T-helper 17 cell (primary cell): ENCODE data around the gene UBE2R2. TPM values are rescaled to one million over a fixed set of nuclear protein-coding genes. Genes with fewer than 3 reads are reported as not detected.

Source experiments
- ATAC-seq: fragments of 150-1000 bp; cut with Tn5 transposase; 2 replicates; pipeline ENCODE4 v1.10.0; 2021; ENCODE audit warnings: mild to moderate bottlenecking, moderate library complexity
- DNase-seq, 3 donors: peaks; one replicate each; pipeline versions ENCODE4 v3.0.0 to v3.0.0-alpha.2; 2020 to 2021
- H3K9me3 ChIP-seq: one replicate; pipeline ENCODE4 v1.7.0; 2013; ENCODE audit warnings: low read length, mild to moderate bottlenecking; ENCODE audit not compliant: control insufficient read depth, poor library complexity, severe bottlenecking
- H3K27ac Mint-ChIP-seq: one replicate; pipeline ENCODE4 v1.8.0; 2022; ENCODE audit warnings: mild to moderate bottlenecking, moderate library complexity, mixed read lengths
- H3K27me3 Mint-ChIP-seq: one replicate; pipeline ENCODE4 v1.8.0; 2022; ENCODE audit warnings: mixed read lengths
- H3K36me3 Mint-ChIP-seq: one replicate; pipeline ENCODE4 v1.8.0; 2022; ENCODE audit warnings: low read depth, mixed read lengths
- H3K4me1 Mint-ChIP-seq: one replicate; pipeline ENCODE4 v1.8.0; 2022; ENCODE audit warnings: mild to moderate bottlenecking, mixed read lengths
- H3K4me3 Mint-ChIP-seq: one replicate; pipeline ENCODE4 v1.8.0; 2022; ENCODE audit warnings: mild to moderate bottlenecking, moderate library complexity, mixed read lengths
- total RNA-seq, 4 donors: library from RNA in 2 of 4; stranded (reverse) in 2 of 4; gene quantifications; one replicate each; pipeline ENCODE4 v1.2.3 and lab custom pipeline; 2022 to 2026

The UBE2R2 gene
- total RNA-seq, 2 donors from 2014 or later: 26.2 to 27.4 TPM

DNA sequence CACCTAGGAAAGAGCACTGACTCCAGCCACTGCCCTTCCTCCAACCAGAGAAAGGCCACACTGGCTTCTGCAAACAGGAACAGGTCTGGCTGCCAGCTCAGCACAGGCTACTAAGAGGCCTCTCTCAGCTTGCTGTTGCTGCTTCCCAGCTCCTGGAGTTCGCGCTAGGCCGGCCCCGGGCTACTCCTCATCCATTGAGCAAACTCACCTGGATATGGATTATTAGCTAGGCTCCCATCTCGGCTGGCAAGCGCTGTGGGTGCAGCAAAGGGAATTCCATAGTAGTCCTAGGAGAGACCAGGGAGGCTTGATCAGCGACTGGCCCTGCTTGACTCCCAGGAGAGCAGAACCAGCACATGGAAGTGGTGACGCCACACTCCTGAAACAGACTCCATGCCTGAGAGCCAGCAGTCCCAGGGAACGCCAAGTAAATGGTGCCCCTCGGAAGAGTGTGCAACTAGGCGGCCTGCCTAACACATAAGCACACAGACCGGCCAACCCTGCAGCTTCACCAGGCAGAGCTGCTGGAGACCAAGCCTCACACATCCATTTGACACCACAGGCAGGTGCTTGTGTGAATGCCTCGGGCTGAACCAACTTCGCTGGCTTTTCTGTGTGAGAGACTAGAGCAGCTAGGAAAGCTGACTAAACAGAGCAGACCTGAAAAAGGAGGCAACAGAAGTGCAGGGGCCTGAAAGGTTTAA, 107.2 kb downstream of the UBE2R2 start:
- no peaks in the 10 kb centered on the region for H3K9me3 ChIP-seq
- Mint-ChIP-seq H3K27me3 (no peaks in the 10 kb centered on the region), H3K4me3 (no peak overlapping the region), H3K27ac (no peak overlapping the region), H3K4me1 (peaks cover 4% of the 10 kb centered on the region), H3K36me3 (peaks cover 2% of the 10 kb centered on the region)
- ATAC-seq (no peak), DNase-seq (no peak)

DNA sequence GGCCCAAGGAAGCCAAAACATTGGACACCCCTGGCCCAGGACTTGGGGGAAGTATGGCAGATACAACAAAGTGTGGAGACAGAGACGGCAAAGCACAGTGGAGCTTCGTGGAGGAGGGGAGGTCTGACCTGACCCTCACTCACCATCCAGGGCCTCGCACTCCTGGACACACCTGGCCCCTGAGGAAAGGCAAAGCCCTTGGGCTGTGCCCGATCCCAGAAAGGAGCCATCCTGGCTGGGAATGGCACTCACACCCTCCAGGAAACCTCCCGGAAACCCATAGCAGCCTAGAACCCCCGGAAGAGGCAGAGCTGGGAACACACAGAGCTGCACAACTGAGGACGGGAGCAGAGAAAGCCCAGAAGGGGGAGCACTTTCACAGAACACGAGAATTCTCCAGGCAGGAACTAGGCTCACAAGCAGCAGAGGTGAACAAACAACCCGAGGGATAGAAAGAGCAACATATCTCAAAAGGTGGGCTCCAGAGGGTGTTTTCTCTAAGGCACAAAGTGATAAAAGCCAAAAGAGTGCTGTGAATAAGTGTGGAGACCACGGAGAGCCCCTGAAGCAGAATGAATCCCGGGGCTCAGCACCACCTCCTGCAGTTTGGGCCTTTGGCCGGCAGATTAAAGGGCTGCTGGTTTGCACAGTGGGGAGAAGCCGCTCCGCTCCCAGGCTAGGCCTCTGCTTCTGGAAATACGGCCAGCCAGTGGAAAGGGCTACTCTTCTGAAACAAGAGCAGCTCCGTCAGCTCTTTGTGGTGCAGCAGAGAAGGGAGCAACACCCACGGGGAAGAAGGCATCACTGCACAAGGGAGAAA, 108.2 kb downstream of the UBE2R2 start:
- H3K9me3 ChIP-seq: no peaks in the 10 kb centered on the region
- Mint-ChIP-seq H3K4me3 (no peak overlapping the region), H3K27me3 (no peaks in the 10 kb centered on the region), H3K4me1 (peaks cover 2% of the 10 kb centered on the region), H3K36me3 (peaks cover 2% of the 10 kb centered on the region), H3K27ac (peak overlapping the region; percentile 87)
- ATAC-seq: peak; percentile 36
- DNase-seq: no peak

DNA sequence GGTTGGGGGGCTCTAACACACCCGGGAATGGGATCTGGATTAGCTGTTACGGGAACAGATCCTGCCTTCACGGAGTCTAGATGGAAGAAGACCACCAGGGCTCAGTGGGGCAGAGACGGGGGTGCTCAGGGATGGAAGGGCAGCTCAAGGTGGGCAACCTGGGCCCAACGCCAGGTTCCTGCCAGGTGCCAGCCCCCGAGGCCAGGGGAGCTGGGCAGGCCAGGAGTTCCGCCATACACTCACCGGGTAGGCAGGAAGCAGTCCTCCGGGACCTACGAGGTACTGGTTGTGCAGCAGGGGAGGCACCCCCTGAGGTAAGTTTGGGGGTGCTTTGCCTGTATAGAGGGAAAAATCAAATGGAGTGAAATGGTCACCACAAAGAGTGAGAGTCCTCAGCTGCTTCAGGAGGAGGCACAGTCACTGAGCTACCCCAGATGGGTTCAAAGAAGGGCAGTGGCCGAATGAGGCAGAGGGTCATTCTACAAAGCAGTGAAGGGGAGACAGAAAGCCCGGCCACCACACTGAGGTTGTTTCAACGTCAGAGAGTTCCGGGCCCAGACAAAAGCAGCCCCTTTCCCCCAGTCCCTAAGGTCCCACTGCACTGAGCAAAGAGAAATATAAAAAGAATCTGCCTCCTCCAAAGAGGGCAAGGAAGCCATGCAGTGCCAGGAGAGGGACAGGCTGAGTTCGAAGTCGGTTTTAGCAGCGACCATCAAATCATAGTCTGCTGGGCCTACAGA, 110.0 kb downstream of the UBE2R2 start:
- H3K36me3 Mint-ChIP-seq: peaks cover 5% of the 10 kb centered on the region
- no peak overlapping the region for H3K27ac Mint-ChIP-seq
- H3K4me1 Mint-ChIP-seq: peaks cover 2% of the 10 kb centered on the region
- no peak overlapping the region for H3K4me3 Mint-ChIP-seq
- no peaks in the 10 kb centered on the region for H3K27me3 Mint-ChIP-seq
- DNase-seq (no peak), ATAC-seq (no peak)
- no peaks in the 10 kb centered on the region for H3K9me3 ChIP-seq

- H3K27ac Mint-ChIP-seq: no peak overlapping the region
- H3K4me1 Mint-ChIP-seq: peaks cover 3% of the 10 kb centered on the region
- H3K36me3 Mint-ChIP-seq: peaks cover 11% of the 10 kb centered on the region
- H3K27me3 Mint-ChIP-seq: no peaks in the 10 kb centered on the region
- H3K4me3 Mint-ChIP-seq: no peak overlapping the region
- no peaks in the 10 kb centered on the region for H3K9me3 ChIP-seq
- DNase-seq (no peak), ATAC-seq (no peak)
These were observed 110.7 kb downstream of the UBE2R2 start for GRCh38 chr9:33927694-33928093.

GRCh38 chr9:33931326-33931725, 114.4 kb downstream of the UBE2R2 start:
- no peak for ATAC-seq
- Mint-ChIP-seq H3K27me3 (no peaks in the 10 kb centered on the region), H3K4me3 (no peak overlapping the region), H3K36me3 (peaks cover 13% of the 10 kb centered on the region), H3K27ac (peak overlapping the region; percentile 21), H3K4me1 (peaks cover 3% of the 10 kb centered on the region)
- no peaks in the 10 kb centered on the region for H3K9me3 ChIP-seq
- no peak for DNase-seq

DNA sequence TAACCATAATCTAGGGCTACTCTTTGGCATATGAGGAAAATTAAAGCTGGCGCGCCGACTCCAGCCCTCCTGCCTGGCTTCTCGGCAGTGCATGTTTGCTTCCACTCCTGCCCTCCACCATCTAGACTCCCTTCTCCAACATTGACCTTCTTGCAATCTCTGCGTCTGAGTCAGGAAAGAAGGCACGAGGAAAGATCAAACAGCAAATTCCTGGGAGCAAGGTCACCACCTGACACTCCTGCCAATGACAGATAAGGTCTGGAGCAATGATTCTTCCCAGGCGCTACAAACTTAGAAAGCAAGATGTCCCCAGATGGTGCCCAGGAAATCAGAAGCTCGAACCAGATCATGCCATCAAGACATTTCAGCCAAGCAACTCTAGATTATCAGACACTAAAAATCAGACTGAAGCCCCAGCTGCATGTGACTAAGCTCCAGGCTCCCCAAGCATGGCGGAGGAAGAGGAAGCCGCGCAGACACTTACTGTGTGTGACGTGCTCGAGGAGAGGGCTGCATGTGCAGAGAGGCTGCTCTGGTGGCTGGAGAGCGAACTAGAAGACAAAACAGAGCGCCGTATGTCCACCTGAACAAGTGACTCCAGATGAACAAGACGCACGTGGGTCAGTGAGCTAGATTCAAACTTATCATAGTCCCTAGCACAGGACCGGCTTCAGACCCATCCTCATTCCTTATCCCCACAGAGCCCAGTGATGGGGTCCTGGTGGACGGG, 115.3 kb downstream of the UBE2R2 start:
- H3K9me3 ChIP-seq: no peaks in the 10 kb centered on the region
- peaks cover 3% of the 10 kb centered on the region for H3K4me1 Mint-ChIP-seq
- no peaks in the 10 kb centered on the region for H3K27me3 Mint-ChIP-seq
- DNase-seq: no peak
- ATAC-seq: no peak
- H3K36me3 Mint-ChIP-seq: peaks cover 11% of the 10 kb centered on the region
- no peak overlapping the region for H3K4me3 Mint-ChIP-seq
- H3K27ac Mint-ChIP-seq: no peak overlapping the region

- no peak for ATAC-seq
- H3K27ac Mint-ChIP-seq: no peak overlapping the region
- peaks cover 3% of the 10 kb centered on the region for H3K4me1 Mint-ChIP-seq
- H3K27me3 Mint-ChIP-seq: no peaks in the 10 kb centered on the region
- peaks cover 11% of the 10 kb centered on the region for H3K36me3 Mint-ChIP-seq
- no peak for DNase-seq
- no peak overlapping the region for H3K4me3 Mint-ChIP-seq
- H3K9me3 ChIP-seq: no peaks in the 10 kb centered on the region
These were observed 117.4 kb downstream of the UBE2R2 start for GRCh38 chr9:33934188-33934878.

- Mint-ChIP-seq H3K27me3 (no peaks in the 10 kb centered on the region), H3K27ac (no peak overlapping the region), H3K36me3 (peaks cover 6% of the 10 kb centered on the region), H3K4me3 (no peak overlapping the region), H3K4me1 (peaks cover 5% of the 10 kb centered on the region)
- DNase-seq: no peak
- no peak for ATAC-seq
- H3K9me3 ChIP-seq: no peaks in the 10 kb centered on the region
These were observed 123.2 kb downstream of the UBE2R2 start for GRCh38 chr9:33939924-33940874.

DNA sequence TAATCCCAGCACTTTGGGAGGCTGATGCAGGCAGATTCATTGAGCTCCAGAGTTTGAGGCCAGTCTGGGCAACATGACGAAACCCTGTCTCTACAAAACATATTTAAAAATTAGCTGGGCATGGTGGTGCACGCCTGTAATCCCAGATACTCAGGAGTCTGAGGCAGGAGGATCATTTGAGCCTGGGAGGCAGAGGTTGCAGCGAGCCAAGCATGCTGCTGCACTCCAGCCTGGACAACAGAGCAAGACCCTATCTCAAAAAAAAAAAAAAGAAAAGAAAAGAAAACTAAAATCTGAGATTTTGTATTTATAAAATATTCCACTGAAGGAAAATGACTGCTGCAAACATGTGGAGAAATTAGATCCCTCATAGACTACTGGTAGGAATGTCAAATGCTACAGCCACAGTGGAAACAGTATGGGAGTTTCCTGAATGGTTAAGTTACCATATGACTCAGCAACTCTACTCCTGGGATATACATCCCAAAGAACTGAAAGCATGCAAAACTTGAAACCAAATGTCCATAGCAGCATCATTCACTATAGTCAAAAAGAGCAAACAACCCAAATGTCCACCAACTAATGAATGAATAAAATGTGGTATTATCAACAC, 125.6 kb downstream of the UBE2R2 start:
- peaks cover 8% of the 10 kb centered on the region for H3K36me3 Mint-ChIP-seq
- H3K4me1 Mint-ChIP-seq: peaks cover 5% of the 10 kb centered on the region
- H3K27me3 Mint-ChIP-seq: no peaks in the 10 kb centered on the region
- ATAC-seq: no peak
- H3K27ac Mint-ChIP-seq: no peak overlapping the region
- no peak overlapping the region for H3K4me3 Mint-ChIP-seq
- no peaks in the 10 kb centered on the region for H3K9me3 ChIP-seq
- no peak for DNase-seq

GRCh38 chr9:33943389-33943788, 126.4 kb downstream of the UBE2R2 start:
- peaks cover 11% of the 10 kb centered on the region for H3K36me3 Mint-ChIP-seq
- DNase-seq (no peak), ATAC-seq (no peak)
- no peaks in the 10 kb centered on the region for H3K9me3 ChIP-seq
- peak overlapping the region; percentile 60 for H3K27ac Mint-ChIP-seq
- no peak overlapping the region for H3K4me3 Mint-ChIP-seq
- H3K4me1 Mint-ChIP-seq: peaks cover 5% of the 10 kb centered on the region
- no peaks in the 10 kb centered on the region for H3K27me3 Mint-ChIP-seq

- Mint-ChIP-seq H3K36me3 (peaks cover 8% of the 10 kb centered on the region), H3K4me3 (no peak overlapping the region), H3K4me1 (peaks cover 6% of the 10 kb centered on the region), H3K27ac (no peak overlapping the region), H3K27me3 (no peaks in the 10 kb centered on the region)
- no peak for ATAC-seq
- H3K9me3 ChIP-seq: no peaks in the 10 kb centered on the region
- DNase-seq: no peak
These were observed 130.0 kb downstream of the UBE2R2 start for GRCh38 chr9:33946779-33947535.
